Measurements from ENCODE around the gene ACTR2.

ACTR2 gene

GRCh38 chr2:65276609-65277008 lies 49.0 kb downstream of the ACTR2 start:
- TF ChIP-seq MAX (IDR thresholded peaks at IDR 0.05; ENCODE audit: low read depth, low read length), result no peak
- no peak for TF ChIP-seq CTCF (IDR thresholded peaks at IDR 0.05; ENCODE audit: low read depth, low read length)
- TF ChIP-seq POLR2A (IDR thresholded peaks at IDR 0.05; ENCODE audit: extremely low read depth, insufficient read length), result no peak
- no peak for TF ChIP-seq MYC (IDR thresholded peaks at IDR 0.05; ENCODE audit: low read depth, low read length)
- DNase-seq (ENCODE audit: low read depth), result no peak
- no peak overlapping the region for H3K4me3 ChIP-seq (ENCODE audit: low read depth, low read length)

GRCh38 chr2:65277118-65277517 lies 49.5 kb downstream of the ACTR2 start:
- no peak for TF ChIP-seq MYC (IDR thresholded peaks at IDR 0.05; ENCODE audit: low read depth, low read length)
- TF ChIP-seq CTCF (IDR thresholded peaks at IDR 0.05; ENCODE audit: low read depth, low read length), result no peak
- no peak for TF ChIP-seq POLR2A (IDR thresholded peaks at IDR 0.05; ENCODE audit: extremely low read depth, insufficient read length)
- no peak for TF ChIP-seq MAX (IDR thresholded peaks at IDR 0.05; ENCODE audit: low read depth, low read length)
- H3K4me3 ChIP-seq (ENCODE audit: low read depth, low read length), result no peak overlapping the region
- DNase-seq (ENCODE audit: low read depth), result no peak

GRCh38 chr2:65277791-65278483 lies 50.3 kb downstream of the ACTR2 start:
- no peak for DNase-seq (ENCODE audit: low read depth)
- no peak overlapping the region for H3K4me3 ChIP-seq (ENCODE audit: low read depth, low read length)
- TF ChIP-seq POLR2A (IDR thresholded peaks at IDR 0.05; ENCODE audit: extremely low read depth, insufficient read length) (no peak), CTCF (IDR thresholded peaks at IDR 0.05; ENCODE audit: low read depth, low read length) (no peak), MAX (IDR thresholded peaks at IDR 0.05; ENCODE audit: low read depth, low read length) (no peak), MYC (IDR thresholded peaks at IDR 0.05; ENCODE audit: low read depth, low read length) (no peak)

- no peak overlapping the region for H3K4me3 ChIP-seq (ENCODE audit: low read depth, low read length)
- peak; percentile 69 for DNase-seq (ENCODE audit: low read depth)
- TF ChIP-seq MAX (IDR thresholded peaks at IDR 0.05; ENCODE audit: low read depth, low read length) (no peak), POLR2A (IDR thresholded peaks at IDR 0.05; ENCODE audit: extremely low read depth, insufficient read length) (no peak), CTCF (IDR thresholded peaks at IDR 0.05; ENCODE audit: low read depth, low read length) (no peak), MYC (IDR thresholded peaks at IDR 0.05; ENCODE audit: low read depth, low read length) (no peak)
Observed at GRCh38 chr2:65278531-65278981, 50.9 kb downstream of the ACTR2 start.

- no peak for DNase-seq (ENCODE audit: low read depth)
- no peak for TF ChIP-seq MAX (IDR thresholded peaks at IDR 0.05; ENCODE audit: low read depth, low read length)
- no peak for TF ChIP-seq POLR2A (IDR thresholded peaks at IDR 0.05; ENCODE audit: extremely low read depth, insufficient read length)
- TF ChIP-seq CTCF (IDR thresholded peaks at IDR 0.05; ENCODE audit: low read depth, low read length), result no peak
- no peak for TF ChIP-seq MYC (IDR thresholded peaks at IDR 0.05; ENCODE audit: low read depth, low read length)
- H3K4me3 ChIP-seq (ENCODE audit: low read depth, low read length), result no peak overlapping the region
Observed at GRCh38 chr2:65279756-65280155, 52.1 kb downstream of the ACTR2 start.
